CD14-positive monocyte (primary cell): ENCODE measurements around the gene ICAM3. TPM values are rescaled to one million over a fixed set of nuclear protein-coding genes. Genes with fewer than 3 reads are reported as not detected.
A peak's percentile ranks its signal among the peaks of the same experiment; 100 is the strongest.

Source experiments
- DNase-seq, 3 donors: peaks; one replicate each; pipeline ENCODE4 v3.0.0-alpha.2; 2011 to 2022
- H2AFZ ChIP-seq: 2 replicates; pipeline ENCODE4 v1.6.0; 2012; ENCODE audit warnings: mild to moderate bottlenecking, low read depth, low read length, inconsistent platforms; ENCODE audit not compliant: insufficient read depth, poor library complexity, severe bottlenecking
- H3K27ac ChIP-seq, 2 donors: 1 replicate in 1 of 2; 2 replicates in 1 of 2; pipeline ENCODE4 v1.5.1; 2012 to 2013; ENCODE audit warnings: low read length in 2 of 2, control low read depth in 1 of 2, inconsistent platforms in 1 of 2, low read depth in 1 of 2, mild to moderate bottlenecking in 1 of 2
- H3K27me3 ChIP-seq, 2 donors: one replicate each; pipeline versions ENCODE4 v1.6.0 to v1.6.1; 2011 to 2013; ENCODE audit warnings: low read length in 2 of 2; ENCODE audit not compliant: control insufficient read depth in 2 of 2, insufficient read depth in 2 of 2
- H3K36me3 ChIP-seq, 2 donors: replicated peaks in 1 of 2; 1 replicate in 1 of 2; 2 replicates in 1 of 2; pipeline versions ENCODE4 v1.5.1 to v1.6.1; 2012 to 2013; ENCODE audit warnings: low read length in 2 of 2, control low read depth in 1 of 2, inconsistent platforms in 1 of 2, mild to moderate bottlenecking in 1 of 2; ENCODE audit not compliant: insufficient read depth in 2 of 2, control insufficient read depth in 1 of 2
- H3K4me1 ChIP-seq, 2 donors: 1 replicate in 1 of 2; 2 replicates in 1 of 2; pipeline versions ENCODE4 v1.5.1 to v1.6.1; 2012 to 2013; ENCODE audit warnings: low read length in 2 of 2, control low read depth in 1 of 2, inconsistent platforms in 1 of 2, mild to moderate bottlenecking in 1 of 2, moderate library complexity in 1 of 2; ENCODE audit not compliant: insufficient read depth in 2 of 2, control insufficient read depth in 1 of 2
- H3K4me2 ChIP-seq: replicated peaks from 2 replicates; pipeline ENCODE3; 2012; ENCODE audit warnings: low read length, moderate library complexity, mild to moderate bottlenecking; ENCODE audit not compliant: poor library complexity, severe bottlenecking; ENCODE audit errors: extremely low read depth
- H3K4me3 ChIP-seq, 3 experiments: fragments of 200-600 bp in 1 of 3; sonication (generic) in 1 of 3; replicated peaks in 1 of 3; 1 replicate in 2 of 3; 2 replicates in 1 of 3; pipeline ENCODE4 v1.5.1; 2011 to 2013; ENCODE audit warnings: low read length in 3 of 3, mild to moderate bottlenecking in 3 of 3, control low read depth in 2 of 3, low read depth in 2 of 3, inconsistent platforms in 1 of 3, moderate library complexity in 1 of 3
- H3K79me2 ChIP-seq: 2 replicates; pipeline ENCODE4 v1.6.0; 2012; ENCODE audit warnings: mild to moderate bottlenecking, control low read depth, inconsistent platforms, low read length, moderate library complexity; ENCODE audit not compliant: insufficient read depth
- H3K9ac ChIP-seq: 2 replicates; pipeline ENCODE4 v1.6.0; 2017; ENCODE audit warnings: low read length, mild to moderate bottlenecking; ENCODE audit not compliant: insufficient read depth, poor library complexity, severe bottlenecking
- H3K9me3 ChIP-seq, 2 donors: replicated peaks in 1 of 2; 1 replicate in 1 of 2; 2 replicates in 1 of 2; pipeline versions ENCODE4 v1.5.1 to v1.6.1; 2012 to 2013; ENCODE audit warnings: low read length in 2 of 2, control low read depth in 1 of 2; ENCODE audit not compliant: control insufficient read depth in 1 of 2, insufficient read depth in 1 of 2
- H4K20me1 ChIP-seq: 2 replicates; pipeline ENCODE4 v1.6.0; 2012; ENCODE audit warnings: mild to moderate bottlenecking, low read length, control low read depth, moderate library complexity; ENCODE audit not compliant: insufficient read depth
- H3K27ac Mint-ChIP-seq, 7 donors: one replicate each; pipeline ENCODE4 v1.8.0; 2020; ENCODE audit warnings: mild to moderate bottlenecking in 7 of 7, mixed read lengths in 7 of 7, moderate library complexity in 6 of 7, inconsistent platforms in 2 of 7
- H3K27me3 Mint-ChIP-seq, 3 donors: one replicate each; pipeline ENCODE4 v1.8.0; 2021 to 2022; ENCODE audit warnings: low read depth in 3 of 3, mild to moderate bottlenecking in 3 of 3, mixed read lengths in 3 of 3, moderate library complexity in 3 of 3, inconsistent platforms in 1 of 3
- H3K36me3 Mint-ChIP-seq, 2 donors: one replicate each; pipeline ENCODE4 v1.8.0; 2020; ENCODE audit warnings: mixed read lengths in 2 of 2, inconsistent platforms in 1 of 2, mild to moderate bottlenecking in 1 of 2
- H3K4me1 Mint-ChIP-seq: one replicate; pipeline ENCODE4 v1.8.0; 2020; ENCODE audit warnings: mild to moderate bottlenecking, mixed read lengths
- H3K4me3 Mint-ChIP-seq, 2 donors: one replicate each; pipeline ENCODE4 v1.8.0; 2020; ENCODE audit warnings: mild to moderate bottlenecking in 2 of 2, mixed read lengths in 2 of 2, moderate library complexity in 1 of 2
- H3K9me3 Mint-ChIP-seq, 7 donors: one replicate each; pipeline ENCODE4 v1.8.0; 2020 to 2022; ENCODE audit warnings: mixed read lengths in 7 of 7, mild to moderate bottlenecking in 6 of 7, moderate library complexity in 6 of 7, inconsistent platforms in 2 of 7
- WGBS: methylation state at CpG from one replicate; pipeline ENCODE4 v1.1.5; 2013; ENCODE audit warnings: missing lambda C conversion rate; ENCODE audit not compliant: insufficient coverage; 5-methylcytosine and 5-hydroxymethylcytosine counted together
- intact Hi-C, 2 donors: fragments of 100-400 bp; cut with micrococcal nuclease; formaldehyde crosslinking; loops; one replicate each; pipeline versions ENCODE4 v1.15.0 to v1.15.1; 2023
- polyA plus RNA-seq, 3 donors: library from polyadenylated mRNA; depleted of rRNA in 1 of 3; unstranded in 2 of 3; stranded (reverse) in 1 of 3; fragments of 300-500 nt in 2 of 3; fragments of >200 nt in 1 of 3; fragmentation: Illumina TruSeq in 2 of 3; gene quantifications; 1 replicate in 2 of 3; 2 replicates in 1 of 3; pipeline ENCODE4 v1.2.3, GENCODE V29; 2012 to 2021
- TF ChIP-seq, protein P1 (sequence below): fragments of 200-600 bp; IDR thresholded peaks from one replicate; pipeline ENCODE4 v1.8.0; 2022; ENCODE audit warnings: antibody characterized with exemption, mild to moderate bottlenecking

ICAM3 gene
- polyA plus RNA-seq, 3 donors, result 189 to 234 (median 198) TPM

DNA sequence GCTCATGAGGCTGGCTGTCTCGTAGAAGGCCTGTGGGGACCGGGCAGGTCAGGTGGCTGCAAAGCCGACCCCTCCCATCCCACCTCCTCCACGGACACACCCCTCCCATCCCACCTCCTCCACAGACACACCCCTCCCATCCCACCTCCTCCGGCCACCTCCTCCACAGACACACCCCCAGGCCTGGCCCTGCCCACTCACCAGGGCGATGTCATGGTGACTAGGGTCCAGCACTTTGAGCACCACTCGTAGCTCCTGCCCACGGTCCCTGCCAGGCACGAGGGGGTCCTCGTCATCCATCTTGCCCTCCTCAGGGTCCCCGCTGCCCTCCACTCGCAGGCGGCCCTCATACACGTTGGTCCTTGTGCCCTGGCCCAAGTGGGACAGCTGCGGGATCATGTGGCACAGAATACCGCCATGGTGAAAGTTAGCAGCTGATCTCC is 22.2 kb upstream of the ICAM3 start:
- Mint-ChIP-seq H3K27ac (no peak overlapping the region), H3K4me1 (no peaks in the 10 kb centered on the region), H3K36me3 (peaks cover 76 to 98% of the 10 kb centered on the region in 2 donors), H3K27me3 (peaks cover 0 to 2% (median 2%) of the 10 kb centered on the region in 3 donors), H3K4me3 (no peak overlapping the region), H3K9me3 (no peaks in the 10 kb centered on the region)
- TF ChIP-seq, protein P1, sequence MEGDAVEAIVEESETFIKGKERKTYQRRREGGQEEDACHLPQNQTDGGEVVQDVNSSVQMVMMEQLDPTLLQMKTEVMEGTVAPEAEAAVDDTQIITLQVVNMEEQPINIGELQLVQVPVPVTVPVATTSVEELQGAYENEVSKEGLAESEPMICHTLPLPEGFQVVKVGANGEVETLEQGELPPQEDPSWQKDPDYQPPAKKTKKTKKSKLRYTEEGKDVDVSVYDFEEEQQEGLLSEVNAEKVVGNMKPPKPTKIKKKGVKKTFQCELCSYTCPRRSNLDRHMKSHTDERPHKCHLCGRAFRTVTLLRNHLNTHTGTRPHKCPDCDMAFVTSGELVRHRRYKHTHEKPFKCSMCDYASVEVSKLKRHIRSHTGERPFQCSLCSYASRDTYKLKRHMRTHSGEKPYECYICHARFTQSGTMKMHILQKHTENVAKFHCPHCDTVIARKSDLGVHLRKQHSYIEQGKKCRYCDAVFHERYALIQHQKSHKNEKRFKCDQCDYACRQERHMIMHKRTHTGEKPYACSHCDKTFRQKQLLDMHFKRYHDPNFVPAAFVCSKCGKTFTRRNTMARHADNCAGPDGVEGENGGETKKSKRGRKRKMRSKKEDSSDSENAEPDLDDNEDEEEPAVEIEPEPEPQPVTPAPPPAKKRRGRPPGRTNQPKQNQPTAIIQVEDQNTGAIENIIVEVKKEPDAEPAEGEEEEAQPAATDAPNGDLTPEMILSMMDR, result no peak
- no peaks in the 10 kb centered on the region for H3K27me3 ChIP-seq
- H3K9me3 ChIP-seq, result no peaks in the 10 kb centered on the region
- H3K9ac ChIP-seq, result no peak overlapping the region
- no peak overlapping the region for H3K27ac ChIP-seq
- WGBS, result 98% methylated on average over 9 of the region's 16 CpGs
- H2AFZ ChIP-seq, result no peak overlapping the region
- DNase-seq, result no peak
- no peaks in the 10 kb centered on the region for H3K4me1 ChIP-seq
- peaks cover 58% of the 10 kb centered on the region for H4K20me1 ChIP-seq
- intact Hi-C loops, result no loop called here
- H3K4me3 ChIP-seq, result no peak overlapping the region
- H3K79me2 ChIP-seq, result peaks cover 27% of the 10 kb centered on the region
- H3K36me3 ChIP-seq, result peaks cover 92 to 99% of the 10 kb centered on the region in 2 donors
- H3K4me2 ChIP-seq, result no peak overlapping the region

DNA sequence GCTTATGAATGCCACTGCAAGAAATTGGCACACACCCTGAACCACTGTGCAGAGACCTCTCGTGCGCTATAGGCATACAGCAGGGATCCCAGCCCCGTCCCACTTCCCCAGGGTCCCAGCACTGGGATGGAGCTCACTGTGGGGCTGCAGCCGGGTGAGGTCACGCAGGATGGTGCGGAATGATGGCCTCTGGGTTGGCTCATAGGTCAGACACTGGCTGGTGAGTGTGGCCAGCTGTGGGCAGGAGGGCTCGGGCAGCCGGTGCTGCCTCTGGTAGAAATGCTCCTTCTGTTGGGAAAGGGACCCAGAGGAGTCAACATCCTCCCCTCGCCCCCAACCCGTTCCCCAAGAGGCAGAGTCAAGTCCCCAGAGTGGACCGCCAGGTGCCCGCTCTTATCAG is 17.0 kb upstream of the ICAM3 start:
- Histone ChIP-seq H4K20me1 (peaks cover 33% of the 10 kb centered on the region), H2AFZ (no peak overlapping the region), H3K27me3 (no peaks in the 10 kb centered on the region), H3K4me3 (no peak overlapping the region), H3K27ac (no peak overlapping the region), H3K4me2 (no peak overlapping the region), H3K79me2 (peaks cover 9% of the 10 kb centered on the region), H3K9me3 (no peaks in the 10 kb centered on the region), H3K4me1 (no peaks in the 10 kb centered on the region), H3K9ac (no peak overlapping the region), H3K36me3 (peaks cover 86 to 96% of the 10 kb centered on the region in 2 donors)
- peaks cover 70 to 97% of the 10 kb centered on the region in 2 donors for H3K36me3 Mint-ChIP-seq
- peaks cover 0 to 7% (median 0%) of the 10 kb centered on the region in 7 donors for H3K9me3 Mint-ChIP-seq
- TF ChIP-seq, protein P1, result no peak
- intact Hi-C loops, result no loop called here
- WGBS, result 95% methylated on average over 9 of the region's 12 CpGs
- H3K4me1 Mint-ChIP-seq, result no peaks in the 10 kb centered on the region
- no peak for DNase-seq
- peak overlapping the region in 2 of 7 donors; percentile 12 to 83 for H3K27ac Mint-ChIP-seq
- H3K4me3 Mint-ChIP-seq, result no peak overlapping the region
- peaks cover 0 to 2% (median 0%) of the 10 kb centered on the region in 3 donors for H3K27me3 Mint-ChIP-seq
